Heart left ventricle (tissue), 16 donors: ENCODE data around the gene PACSIN1. TPM values are rescaled to one million over a fixed set of nuclear protein-coding genes. Genes with fewer than 3 reads are reported as not detected.

ENCODE experiments used
- ATAC-seq, 4 donors: fragments of 200-7000 bp; cut with Tn5 transposase; one replicate each; pipeline ENCODE4 v1.9.1; 2020 to 2022; ENCODE audit warnings: moderate library complexity in 4 of 4, mild to moderate bottlenecking in 3 of 4, moderate number of reproducible peaks in 1 of 4
- DNase-seq, 5 donors: peaks; one replicate each; pipeline ENCODE4 v3.0.0-alpha.2; 2020
- H3K27ac ChIP-seq, 12 donors: fragments of 200-600 bp; sonication (generic) in 4 of 12; one replicate each; pipeline versions ENCODE4 v1.5.0 to v1.8.0; 2016 to 2022; ENCODE audit warnings: mild to moderate bottlenecking in 2 of 12
- H3K27me3 ChIP-seq, 9 donors: fragments of 200-600 bp; sonication (generic) in 2 of 9; one replicate each; pipeline versions ENCODE4 v1.5.1 to v1.8.0; 2016 to 2022; ENCODE audit warnings: mild to moderate bottlenecking in 3 of 9
- H3K36me3 ChIP-seq, 9 donors: fragments of 200-600 bp; sonication (generic) in 2 of 9; one replicate each; pipeline versions ENCODE4 v1.5.0 to v1.8.0; 2018 to 2022; ENCODE audit warnings: mild to moderate bottlenecking in 2 of 9
- H3K4me1 ChIP-seq, 12 donors: fragments of 200-600 bp; sonication (generic) in 4 of 12; one replicate each; pipeline versions ENCODE4 v1.5.0 to v1.8.0; 2016 to 2022; ENCODE audit warnings: mild to moderate bottlenecking in 3 of 12
- H3K4me3 ChIP-seq, 12 donors: fragments of 200-600 bp; sonication (generic) in 4 of 12; one replicate each; pipeline versions ENCODE4 v1.5.0 to v1.8.0; 2017 to 2022; ENCODE audit warnings: mild to moderate bottlenecking in 9 of 12, moderate library complexity in 4 of 12
- H3K9me3 ChIP-seq, 12 donors: fragments of 200-600 bp; sonication (generic) in 4 of 12; one replicate each; pipeline versions ENCODE4 v1.5.0 to v1.8.0; 2016 to 2022; ENCODE audit warnings: mild to moderate bottlenecking in 1 of 12
- POLR2A ChIP-seq, 2 donors: fragments of 450-650 bp; IDR thresholded peaks; one replicate each; pipeline ENCODE4 v1.6.1; 2017; ENCODE audit warnings: antibody characterized with exemption in 2 of 2, mild to moderate bottlenecking in 2 of 2, moderate library complexity in 2 of 2
- WGBS, 4 donors: extraction: QIAGEN DNeasy Blood & Tissue Kit in 2 of 4; methylation state at CpG; one replicate each; pipeline versions ENCODE4 v1.1.5 to v1.1.7; 2013 to 2018; 5-methylcytosine and 5-hydroxymethylcytosine counted together
- intact Hi-C, 10 donors: fragments of 100-400 bp; cut with DNase I; formaldehyde crosslinking; loops; one replicate each; pipeline versions ENCODE4 v1.11.1 to v1.14.2; 2022
- polyA plus RNA-seq, 2 donors: library from polyadenylated mRNA; stranded (reverse); fragments of 200-250 nt; gene quantifications; one replicate each; pipeline ENCODE4 v1.2.3, GENCODE V29; 2013
- total RNA-seq, 9 donors: library from RNA; depleted of rRNA in 2 of 9; stranded (reverse); fragments of >200 nt in 2 of 9; fragmentation: NEBNext Ultra II Directional in 3 of 9; extraction: Animal tissue kit (Norgen Biotek cat#: 25700) in 3 of 9; gene quantifications; one replicate each; pipeline versions ENCODE4 v1.1.0 to v1.2.4, GENCODE V29; 2016 to 2023
- TF ChIP-seq, protein P1 (sequence below), 12 donors: fragments of 200-600 bp; sonication (generic) in 4 of 12; IDR thresholded peaks; one replicate each; pipeline versions ENCODE4 v1.5.0 to v1.8.0; 2018 to 2022; ENCODE audit warnings: antibody characterized with exemption in 12 of 12, mild to moderate bottlenecking in 5 of 12
- donor health status: ischemic (EF 13 %, LVEDD 7.1; RV severe dilation, severe dysfunction).
- donor health status: healthy with polysubstance abuse.
- donor health status: DM: no; HTN: yes; CAD: no.
- donor health status: DM: no; HTN: no; CAD: no.
- donor health status: ischemic (EF 25% LVEDD 6.9; RV normal size, moderate dysfunction).
- donor health status: ischemic (EF 25% LVEDD 5.7; RV mildly dilated, moderate dysfunction).
- donor health status: healthy.
- donor health status: DM: yes; HTN: yes; CAD: no.
- donor health status: ischemic (EF 35%, LVEDD 5.7; RV mildly dilated, moderate dysfunction).
- donor health status: nonischemic (EF 11% LVEDD 7.7; RV severe dilation, severe dysfunction).
- donor health status: DM: yes; HTN: yes; CAD: no.
- donor health status: PGD.
- donor health status: ischemic (EF 29% LVEDD 5.4; RV normal size, mild dysfunction).
- donor health status: nonischemic (EF 23%, LVEDD 6.1; RV moderate dilation, normal function).

PACSIN1 gene
- total and polyA plus RNA-seq, 11 donors: 1.6 to 12.7 (median 6.0) TPM

DNA sequence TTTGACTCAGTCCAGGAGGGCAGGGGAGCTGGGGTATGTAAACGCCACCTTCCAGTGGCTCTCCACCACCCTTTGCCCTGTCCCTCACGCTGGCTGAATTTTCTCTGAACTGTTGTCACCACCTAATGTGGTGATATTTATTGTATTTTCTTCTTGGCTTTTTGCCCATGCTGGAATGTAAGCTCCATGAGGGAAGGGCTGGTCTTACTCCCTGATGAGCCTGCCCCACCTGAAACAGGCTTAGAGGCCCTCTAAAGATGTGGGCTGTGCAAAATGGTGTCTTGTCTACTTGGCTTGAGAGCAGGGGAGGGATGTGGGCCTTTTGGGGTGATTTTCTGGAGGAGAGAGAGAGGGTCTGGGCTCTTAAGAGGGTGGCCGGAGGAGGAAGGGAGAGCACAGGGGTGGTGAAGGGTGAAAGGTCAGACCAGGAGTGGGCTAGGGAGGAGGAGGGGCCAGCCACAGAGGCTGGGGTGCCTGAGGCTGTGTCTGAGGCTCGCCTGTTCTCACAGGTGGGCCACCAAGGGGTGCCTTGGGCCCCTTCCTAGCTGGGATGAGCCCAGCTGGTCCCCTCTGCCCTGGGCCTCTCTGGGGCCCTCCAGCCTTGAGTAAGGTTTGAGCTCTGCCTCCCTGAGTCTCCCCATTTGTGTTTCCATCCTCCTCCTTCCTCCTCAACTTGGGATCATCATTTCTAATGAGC lies 52.9 kb downstream of the PACSIN1 start:
- H3K27me3 ChIP-seq: peaks cover 0 to 15% (median 0%) of the 10 kb centered on the region in 9 donors
- H3K36me3 ChIP-seq: no peaks in the 10 kb centered on the region
- H3K4me3 ChIP-seq: no peak overlapping the region
- no peak for TF ChIP-seq POLR2A (IDR thresholded peaks at IDR 0.05)
- TF ChIP-seq, protein P1, sequence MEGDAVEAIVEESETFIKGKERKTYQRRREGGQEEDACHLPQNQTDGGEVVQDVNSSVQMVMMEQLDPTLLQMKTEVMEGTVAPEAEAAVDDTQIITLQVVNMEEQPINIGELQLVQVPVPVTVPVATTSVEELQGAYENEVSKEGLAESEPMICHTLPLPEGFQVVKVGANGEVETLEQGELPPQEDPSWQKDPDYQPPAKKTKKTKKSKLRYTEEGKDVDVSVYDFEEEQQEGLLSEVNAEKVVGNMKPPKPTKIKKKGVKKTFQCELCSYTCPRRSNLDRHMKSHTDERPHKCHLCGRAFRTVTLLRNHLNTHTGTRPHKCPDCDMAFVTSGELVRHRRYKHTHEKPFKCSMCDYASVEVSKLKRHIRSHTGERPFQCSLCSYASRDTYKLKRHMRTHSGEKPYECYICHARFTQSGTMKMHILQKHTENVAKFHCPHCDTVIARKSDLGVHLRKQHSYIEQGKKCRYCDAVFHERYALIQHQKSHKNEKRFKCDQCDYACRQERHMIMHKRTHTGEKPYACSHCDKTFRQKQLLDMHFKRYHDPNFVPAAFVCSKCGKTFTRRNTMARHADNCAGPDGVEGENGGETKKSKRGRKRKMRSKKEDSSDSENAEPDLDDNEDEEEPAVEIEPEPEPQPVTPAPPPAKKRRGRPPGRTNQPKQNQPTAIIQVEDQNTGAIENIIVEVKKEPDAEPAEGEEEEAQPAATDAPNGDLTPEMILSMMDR (IDR thresholded peaks at IDR 0.05): no peak
- no peak for ATAC-seq
- peaks cover 0 to 8% (median 0%) of the 10 kb centered on the region in 12 donors for H3K4me1 ChIP-seq
- intact Hi-C loops: no loop called here
- no peak overlapping the region for H3K27ac ChIP-seq
- 79 to 94% (median 92%) methylated on average over 4 of the region's 4 CpGs for WGBS, 4 donors
- no peaks in the 10 kb centered on the region for H3K9me3 ChIP-seq
- DNase-seq: peak in 1 of 5 donors; percentile 3

DNA sequence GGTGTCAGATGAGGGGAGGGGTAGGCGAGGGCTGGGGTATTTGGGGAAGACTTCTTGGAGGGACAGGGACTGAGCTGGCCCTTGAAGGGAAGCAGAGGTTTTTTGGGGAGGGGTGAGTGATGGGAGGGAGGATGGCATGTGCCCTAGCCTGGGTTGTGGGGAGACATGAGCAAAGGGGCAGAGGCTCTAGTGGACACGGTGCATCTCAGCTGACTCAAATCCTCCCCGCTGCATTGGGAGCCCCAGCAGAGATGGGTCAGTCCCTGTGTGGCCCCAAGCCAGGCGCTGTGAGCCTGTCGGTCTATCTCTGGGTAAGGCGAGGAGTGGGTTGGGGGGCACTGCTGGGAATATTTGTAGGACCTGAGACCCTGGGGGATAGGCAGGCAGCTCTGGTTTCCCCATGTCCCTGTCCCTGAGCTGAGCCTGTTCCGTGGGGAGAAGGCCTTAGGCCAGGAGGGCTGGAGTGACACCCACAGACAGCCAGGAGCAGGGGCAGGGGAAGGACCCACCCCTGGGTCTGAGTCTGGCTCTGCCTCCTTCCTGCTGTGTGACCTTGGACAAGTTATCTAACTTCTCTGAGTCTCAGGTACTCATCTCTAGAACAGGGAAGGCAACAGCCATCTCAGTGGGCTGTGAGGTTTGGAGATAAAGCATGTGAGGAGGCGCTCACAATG lies 54.2 kb downstream of the PACSIN1 start:
- no peak overlapping the region for H3K27ac ChIP-seq
- ATAC-seq (no peak), DNase-seq (peak in 2 of 5 donors; percentile 2 to 40)
- no peak for TF ChIP-seq POLR2A (IDR thresholded peaks at IDR 0.05)
- TF ChIP-seq, protein P1 (IDR thresholded peaks at IDR 0.05): no peak
- WGBS, 4 donors: 88 to 94% (median 90%) methylated on average over 7 to 8 of the region's 8 CpGs
- peaks cover 0 to under 1% (median 0%) of the 10 kb centered on the region in 12 donors for H3K4me1 ChIP-seq
- H3K36me3 ChIP-seq: no peaks in the 10 kb centered on the region
- no peak overlapping the region for H3K4me3 ChIP-seq
- H3K9me3 ChIP-seq: no peaks in the 10 kb centered on the region
- H3K27me3 ChIP-seq: peaks cover 0 to 10% (median 0%) of the 10 kb centered on the region in 9 donors
- intact Hi-C loops: loop anchor here in 1 of 10 donors (10.0 kb wide), 1 partner anchor 175 kb away; the partner anchor contains the start of gene ILRUN

DNA sequence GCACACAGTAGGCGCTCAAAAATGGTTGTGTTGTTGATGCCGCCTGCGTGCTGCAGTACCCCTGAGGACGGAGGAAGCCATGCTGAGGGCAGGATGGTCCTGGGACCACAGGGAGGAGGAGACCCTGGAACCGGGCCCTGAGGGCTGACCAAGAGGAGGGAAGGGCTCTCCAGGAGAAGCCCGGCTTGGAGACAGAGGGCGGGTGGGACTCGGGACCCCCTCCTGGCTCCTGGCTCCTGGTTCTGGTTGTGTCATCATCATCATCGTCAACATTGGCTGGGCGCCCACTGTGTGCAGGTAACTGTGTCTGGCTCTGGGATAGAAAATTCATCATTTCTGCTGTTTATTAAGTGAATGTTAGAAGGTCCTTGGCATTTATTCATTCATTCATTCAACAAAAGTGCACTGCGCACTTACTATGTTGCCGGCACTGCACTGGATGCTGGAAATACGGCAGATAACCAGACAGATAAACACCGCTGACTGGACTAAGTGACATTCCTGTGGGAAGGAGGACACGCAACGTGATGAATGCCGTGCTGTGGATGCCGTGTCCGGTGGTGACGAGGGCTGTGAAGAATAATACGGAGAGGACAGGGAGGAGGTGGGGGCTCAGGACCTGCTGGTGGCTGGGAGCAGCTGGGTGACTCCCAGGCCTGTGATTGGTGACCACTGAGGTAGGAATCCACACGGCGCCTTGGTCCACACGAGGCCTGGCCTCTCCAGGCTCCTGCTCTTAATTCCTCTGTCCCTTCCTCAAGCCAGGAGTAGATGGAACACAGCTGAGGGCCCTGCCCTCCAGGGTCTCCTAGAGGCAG lies 55.0 kb downstream of the PACSIN1 start:
- H3K4me1 ChIP-seq: no peaks in the 10 kb centered on the region
- H3K36me3 ChIP-seq: no peaks in the 10 kb centered on the region
- H3K27ac ChIP-seq: no peak overlapping the region
- no peaks in the 10 kb centered on the region for H3K9me3 ChIP-seq
- H3K27me3 ChIP-seq: peaks cover 0 to 9% (median 0%) of the 10 kb centered on the region in 9 donors
- no peak overlapping the region for H3K4me3 ChIP-seq
- intact Hi-C loops: loop anchor here in 1 of 10 donors (10.0 kb wide), 1 partner anchor 174 kb away; the partner anchor contains the start of gene ILRUN
- whole genome bisulfite sequencing, 4 donors: 81 to 86% (median 84%) methylated on average over 21 to 24 of the region's 24 CpGs
- TF ChIP-seq, protein P1 (IDR thresholded peaks at IDR 0.05): no peak
- no peak for TF ChIP-seq POLR2A (IDR thresholded peaks at IDR 0.05)
- DNase-seq (peak in 2 of 5 donors; percentile 4 to 33), ATAC-seq (no peak)
